Karpas-422 (cell line): Measurements from ENCODE around the gene PLXND1. TPM values are rescaled to one million over a fixed set of nuclear protein-coding genes. Genes with fewer than 3 reads are reported as not detected.

Experiments used
- DNase-seq: peaks from one replicate; pipeline ENCODE4 v3.0.0-alpha.2; 2015
- H2AFZ ChIP-seq: fragments of 200-600 bp; sonication (generic); 2 replicates; pipeline ENCODE4 v1.6.1; 2014; ENCODE audit warnings: antibody characterized with exemption, low read length, mixed read lengths
- H3K27ac ChIP-seq: fragments of 200-600 bp; sonication (generic); 2 replicates; pipeline ENCODE4 v1.5.1; 2014; ENCODE audit warnings: mild to moderate bottlenecking, low read length, moderate library complexity
- H3K27me3 ChIP-seq: fragments of 200-600 bp; sonication (generic); 2 replicates; pipeline ENCODE4 v1.6.1; 2014; ENCODE audit warnings: low read length, mixed read lengths
- H3K36me3 ChIP-seq: fragments of 200-600 bp; sonication (generic); 2 replicates; pipeline ENCODE4 v1.6.1; 2014; ENCODE audit warnings: low read length, mixed read lengths; ENCODE audit not compliant: insufficient read depth
- H3K4me1 ChIP-seq: fragments of 200-600 bp; sonication (generic); 2 replicates; pipeline ENCODE4 v1.6.1; 2014; ENCODE audit warnings: mild to moderate bottlenecking, low read length, mixed read lengths
- H3K4me2 ChIP-seq: fragments of 200-600 bp; sonication (generic); 2 replicates; pipeline ENCODE4 v1.6.1; 2014; ENCODE audit warnings: low read length, low read depth, mild to moderate bottlenecking; ENCODE audit not compliant: poor library complexity, severe bottlenecking
- H3K4me3 ChIP-seq: fragments of 200-600 bp; sonication (generic); 2 replicates; pipeline ENCODE4 v1.5.1; 2014; ENCODE audit warnings: mild to moderate bottlenecking, antibody characterized with exemption, low read length, mixed read lengths
- H3K79me2 ChIP-seq: fragments of 200-600 bp; sonication (generic); 2 replicates; pipeline ENCODE4 v1.6.1; 2014; ENCODE audit warnings: mild to moderate bottlenecking, low read length, mixed read lengths
- H3K9ac ChIP-seq: fragments of 200-600 bp; sonication (generic); 2 replicates; pipeline ENCODE4 v1.6.0; 2014; ENCODE audit warnings: low read length
- H3K9me2 ChIP-seq: fragments of 200-600 bp; sonication (generic), shearing (Covaris generic); replicated peaks from 2 replicates; pipeline ENCODE4 v1.6.0; 2014; ENCODE audit warnings: mild to moderate bottlenecking, low read length, moderate library complexity; ENCODE audit not compliant: insufficient read depth
- H3K9me3 ChIP-seq: fragments of 300-700, 200-600 bp; sonication (generic); 2 replicates; pipeline ENCODE4 v1.6.1; 2014; ENCODE audit warnings: low read length, mixed read lengths
- H4K20me1 ChIP-seq: fragments of 200-600 bp; sonication (generic); 2 replicates; pipeline ENCODE4 v1.6.1; 2014; ENCODE audit warnings: mild to moderate bottlenecking, antibody characterized with exemption, low read length, low read depth; ENCODE audit not compliant: insufficient read depth
- total RNA-seq: library from RNA; depleted of rRNA; stranded (reverse); fragments of >200 nt; shearing (Covaris generic); gene quantifications from 2 replicates; pipeline ENCODE4 v1.2.3, GENCODE V29; 2014; ENCODE audit warnings: low replicate concordance

Gene PLXND1
- total RNA-seq, 1 experiment from 2014 or later = 0.52 TPM

DNA sequence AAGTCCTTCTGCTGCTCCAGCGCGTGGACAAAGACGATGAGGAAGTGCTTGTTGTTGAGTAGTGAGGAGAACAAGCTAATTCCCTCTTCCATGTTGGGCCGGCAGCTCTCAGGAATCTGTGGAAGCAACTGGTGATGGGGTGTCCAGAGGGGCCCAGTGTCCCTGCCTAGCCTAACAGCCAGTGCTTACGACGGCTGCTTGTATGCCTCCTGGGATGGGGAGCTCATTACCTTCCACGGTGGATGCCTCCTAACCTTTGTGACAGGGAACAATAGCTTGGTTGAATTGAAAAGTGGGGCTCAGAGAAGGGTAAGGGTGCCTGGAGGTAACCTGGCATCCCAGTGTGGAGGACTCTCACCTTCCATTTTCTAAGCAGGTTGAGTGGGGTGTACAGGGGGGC is 40.6 kb downstream of the PLXND1 start:
- no peaks in the 10 kb centered on the region for H3K4me1 ChIP-seq
- H3K9ac ChIP-seq = no peak overlapping the region
- no peak overlapping the region for H3K27ac ChIP-seq

DNA sequence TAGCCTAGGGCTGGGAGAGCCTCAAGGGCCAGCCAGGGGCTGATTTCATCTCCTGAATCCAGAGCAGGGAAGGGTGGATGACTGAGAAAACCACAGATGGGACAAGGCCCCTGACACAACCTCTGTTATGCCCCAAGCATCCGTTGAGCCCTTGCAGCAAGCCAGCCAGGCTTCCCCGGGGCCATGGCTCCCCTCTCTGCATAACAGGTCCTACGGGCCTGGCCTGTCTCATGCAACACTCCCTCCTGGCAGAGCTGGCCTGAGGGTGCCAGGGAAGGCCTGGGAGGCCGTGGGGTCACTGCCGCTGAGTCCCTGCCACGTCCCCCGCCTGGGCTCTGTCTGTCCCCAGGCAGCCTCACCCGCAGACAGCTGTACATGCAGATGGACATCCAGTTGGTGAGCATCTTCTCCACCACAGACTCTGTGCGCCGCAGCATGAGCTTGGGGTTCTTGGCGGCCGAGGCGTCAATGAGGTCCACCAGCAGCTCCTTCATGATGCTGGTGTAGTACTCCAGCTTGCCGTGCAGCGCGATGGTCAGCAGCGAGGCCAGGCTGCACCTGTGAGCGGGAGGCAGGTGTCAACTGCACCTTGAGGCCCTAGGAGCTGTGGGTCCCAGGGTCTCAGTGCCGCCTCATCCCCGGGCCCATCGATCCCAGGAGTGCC is 41.4 kb downstream of the PLXND1 start:
- Histone ChIP-seq H3K9me3 (no peaks in the 10 kb centered on the region), H3K4me2 (no peak overlapping the region), H3K9ac (no peak overlapping the region), H3K4me3 (no peak overlapping the region), H3K27me3 (no peaks in the 10 kb centered on the region), H3K9me2 (no peaks in the 10 kb centered on the region), H3K36me3 (no peaks in the 10 kb centered on the region), H4K20me1 (no peaks in the 10 kb centered on the region), H3K4me1 (no peaks in the 10 kb centered on the region), H3K79me2 (no peaks in the 10 kb centered on the region), H3K27ac (no peak overlapping the region), H2AFZ (no peak overlapping the region)
- DNase-seq = no peak

More for the DNA sequence above, 40.6 kb downstream of the PLXND1 start:
- DNase-seq = no peak
- no peaks in the 10 kb centered on the region for H3K79me2 ChIP-seq
- no peaks in the 10 kb centered on the region for H3K9me2 ChIP-seq
- no peaks in the 10 kb centered on the region for H3K36me3 ChIP-seq
- H3K4me3 ChIP-seq = no peak overlapping the region
- no peaks in the 10 kb centered on the region for H3K9me3 ChIP-seq
- no peaks in the 10 kb centered on the region for H3K27me3 ChIP-seq
- no peak overlapping the region for H2AFZ ChIP-seq
- H3K4me2 ChIP-seq = no peak overlapping the region
- H4K20me1 ChIP-seq = no peaks in the 10 kb centered on the region

GRCh38 chr3:129563850-129564535 is 42.5 kb downstream of the PLXND1 start:
- Histone ChIP-seq H4K20me1 (no peaks in the 10 kb centered on the region), H3K27me3 (no peaks in the 10 kb centered on the region), H3K4me1 (peaks cover 5% of the 10 kb centered on the region), H2AFZ (no peak overlapping the region), H3K79me2 (no peaks in the 10 kb centered on the region), H3K9me3 (no peaks in the 10 kb centered on the region), H3K4me3 (no peak overlapping the region), H3K4me2 (no peak overlapping the region), H3K27ac (no peak overlapping the region), H3K9me2 (no peaks in the 10 kb centered on the region), H3K36me3 (no peaks in the 10 kb centered on the region), H3K9ac (no peak overlapping the region)
- DNase-seq = no peak

GRCh38 chr3:129563332-129563731 is 43.1 kb downstream of the PLXND1 start:
- Histone ChIP-seq H3K9me3 (no peaks in the 10 kb centered on the region), H3K36me3 (no peaks in the 10 kb centered on the region), H2AFZ (no peak overlapping the region), H3K4me1 (peaks cover 12% of the 10 kb centered on the region), H3K27me3 (no peaks in the 10 kb centered on the region), H3K9me2 (no peaks in the 10 kb centered on the region), H3K4me2 (no peak overlapping the region), H3K79me2 (no peaks in the 10 kb centered on the region), H4K20me1 (0 out of 2 replicates have a peak, but pooled peaks cover 1% of the 10 kb centered on the region), H3K9ac (no peak overlapping the region), H3K4me3 (no peak overlapping the region), H3K27ac (no peak overlapping the region)
- DNase-seq = no peak

- Histone ChIP-seq H3K79me2 (no peaks in the 10 kb centered on the region), H3K9me3 (no peaks in the 10 kb centered on the region), H2AFZ (no peak overlapping the region), H4K20me1 (0 out of 2 replicates have a peak, but pooled peaks cover 4% of the 10 kb centered on the region), H3K4me1 (peaks cover 15% of the 10 kb centered on the region), H3K9ac (no peak overlapping the region), H3K9me2 (no peaks in the 10 kb centered on the region), H3K4me2 (no peak overlapping the region), H3K36me3 (no peaks in the 10 kb centered on the region), H3K27me3 (no peaks in the 10 kb centered on the region), H3K4me3 (no peak overlapping the region), H3K27ac (no peak overlapping the region)
- no peak for DNase-seq
Observed at GRCh38 chr3:129562803-129563202, 43.7 kb downstream of the PLXND1 start.

DNA sequence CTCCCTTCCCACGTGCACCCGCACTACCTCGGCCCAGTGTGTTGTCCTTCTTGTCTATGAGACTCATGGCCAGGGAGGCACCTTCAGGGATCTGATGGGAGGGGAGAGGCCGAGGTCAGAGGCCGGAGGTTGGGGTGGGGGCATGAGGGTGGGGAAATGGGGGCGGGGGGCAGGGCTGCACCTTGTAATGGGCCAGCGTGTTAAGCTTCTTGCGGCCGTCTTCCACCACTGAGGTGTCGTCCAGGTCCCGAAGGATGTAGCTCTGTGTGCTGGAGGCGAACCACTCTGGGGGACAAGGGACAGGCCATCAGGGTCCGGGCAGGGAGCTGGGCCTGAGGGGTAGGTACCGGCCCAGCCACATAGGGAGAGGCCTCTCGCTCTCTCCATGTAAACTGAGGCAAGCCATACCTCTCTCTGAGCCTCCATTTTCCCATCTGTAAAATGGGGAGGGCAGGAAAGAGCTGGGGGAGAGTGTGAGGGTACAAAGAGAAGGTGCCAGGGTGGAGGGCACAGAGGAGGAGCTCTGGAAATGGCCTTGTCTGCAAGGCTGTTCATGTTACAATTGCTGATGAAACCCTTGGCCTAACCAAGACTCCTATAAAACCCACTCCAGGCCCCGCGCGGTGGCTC is 44.7 kb downstream of the PLXND1 start:
- H4K20me1 ChIP-seq = 0 out of 2 replicates have a peak, but pooled peaks cover 4% of the 10 kb centered on the region
- peaks cover 15% of the 10 kb centered on the region for H3K4me1 ChIP-seq
- no peaks in the 10 kb centered on the region for H3K36me3 ChIP-seq
- H3K79me2 ChIP-seq = no peaks in the 10 kb centered on the region
- no peaks in the 10 kb centered on the region for H3K9me2 ChIP-seq
- H3K9me3 ChIP-seq = no peaks in the 10 kb centered on the region
- H3K4me3 ChIP-seq = no peak overlapping the region
- no peak overlapping the region for H3K27ac ChIP-seq
- H2AFZ ChIP-seq = no peak overlapping the region
- DNase-seq = no peak
- H3K27me3 ChIP-seq = no peaks in the 10 kb centered on the region
- H3K9ac ChIP-seq = no peak overlapping the region
- no peak overlapping the region for H3K4me2 ChIP-seq

DNA sequence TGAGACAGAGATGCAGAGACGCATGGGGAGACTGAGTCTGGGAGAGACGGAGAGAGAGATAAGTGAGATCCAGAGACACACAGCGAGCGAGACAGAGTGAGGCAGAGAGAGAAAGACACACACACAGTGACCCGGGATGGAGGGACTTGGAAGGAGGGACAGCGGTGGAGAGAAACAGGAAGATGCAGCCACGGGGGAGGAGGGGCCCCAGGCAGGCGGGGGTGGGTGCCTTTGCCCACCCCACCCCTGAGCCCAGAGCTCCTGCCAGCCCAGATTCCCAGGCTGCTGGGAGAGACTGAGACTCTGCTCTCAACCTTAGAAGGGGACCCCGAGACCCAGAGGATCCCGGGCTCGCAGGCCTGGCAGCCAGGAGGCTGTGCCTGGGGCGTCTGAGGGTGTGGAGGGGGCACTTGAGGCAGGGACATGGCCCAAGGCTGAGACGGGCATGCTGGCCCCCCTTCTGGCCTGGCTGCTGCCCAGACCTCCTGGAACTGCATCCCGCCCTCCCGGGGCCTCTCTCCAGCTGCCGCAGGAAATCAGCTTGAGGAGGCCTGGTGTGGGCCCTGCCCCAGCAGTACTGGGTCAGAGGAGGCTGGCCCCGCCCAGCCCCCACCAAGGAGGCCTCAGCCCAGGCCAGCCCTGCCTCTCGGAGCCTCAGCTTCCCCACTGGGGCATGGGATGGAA is 45.4 kb downstream of the PLXND1 start:
- peaks cover 15% of the 10 kb centered on the region for H3K4me1 ChIP-seq
- H4K20me1 ChIP-seq = 0 out of 2 replicates have a peak, but pooled peaks cover 4% of the 10 kb centered on the region
- no peaks in the 10 kb centered on the region for H3K27me3 ChIP-seq
- no peak overlapping the region for H3K27ac ChIP-seq
- no peak overlapping the region for H2AFZ ChIP-seq
- H3K9me2 ChIP-seq = no peaks in the 10 kb centered on the region
- H3K9me3 ChIP-seq = no peaks in the 10 kb centered on the region
- H3K79me2 ChIP-seq = no peaks in the 10 kb centered on the region
- no peaks in the 10 kb centered on the region for H3K36me3 ChIP-seq
- no peak overlapping the region for H3K9ac ChIP-seq
- no peak overlapping the region for H3K4me3 ChIP-seq
- H3K4me2 ChIP-seq = no peak overlapping the region
- no peak for DNase-seq

DNA sequence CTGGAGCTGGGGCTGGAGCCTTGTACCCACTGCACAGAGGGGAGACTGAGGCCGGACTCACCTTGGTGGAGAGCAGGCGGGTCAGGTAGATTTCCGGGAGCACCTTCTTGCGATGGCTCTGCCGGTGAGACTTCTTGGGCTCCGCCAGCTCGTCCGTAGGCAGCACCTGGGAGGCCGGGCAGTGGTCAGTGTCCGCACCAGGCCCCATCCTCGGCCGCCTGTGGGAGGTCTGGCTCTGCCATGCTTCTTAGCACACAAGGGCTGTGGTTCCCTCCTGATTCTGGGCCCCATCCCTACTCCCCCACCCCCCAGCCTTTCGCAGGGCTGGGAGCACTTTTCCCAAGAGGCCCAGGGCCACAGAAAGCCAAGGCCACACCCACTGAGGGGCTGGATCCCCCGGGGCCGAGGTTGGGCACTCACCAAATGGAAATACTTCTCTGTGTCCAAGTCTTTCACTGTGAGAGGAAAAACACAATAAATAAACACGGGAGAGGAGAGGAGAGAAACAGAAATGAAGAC is 46.1 kb downstream of the PLXND1 start:
- Histone ChIP-seq H3K27ac (no peak overlapping the region), H3K4me3 (no peak overlapping the region), H3K4me2 (no peak overlapping the region), H3K9ac (no peak overlapping the region), H3K36me3 (no peaks in the 10 kb centered on the region), H3K9me2 (no peaks in the 10 kb centered on the region), H3K27me3 (no peaks in the 10 kb centered on the region), H2AFZ (no peak overlapping the region), H3K4me1 (peaks cover 15% of the 10 kb centered on the region), H3K9me3 (no peaks in the 10 kb centered on the region), H4K20me1 (0 out of 2 replicates have a peak, but pooled peaks cover 4% of the 10 kb centered on the region), H3K79me2 (no peaks in the 10 kb centered on the region)
- no peak for DNase-seq
